A673 (cell line): ENCODE data around the gene NRTN. TPM values are rescaled to one million over a fixed set of nuclear protein-coding genes. Genes with fewer than 3 reads are reported as not detected.
"Not testable (repeated sequence)": the region's sequence is repeated elsewhere in the genome, so short reads cannot be mapped to it uniquely, and the experiment has no call there.

Experiments
- BruUV-seq: library from RNA; stranded (reverse); fragments of 400-500 nt; replicated peaks from 2 replicates; lab custom pipeline; 2021; lab: Mats Ljungman, UMichigan
- CTCF ChIA-PET: fragments of 300-600 bp; sonication (Branson Sonifier 250); formaldehyde crosslinking; loops from one replicate; lab custom pipeline; 2022; ENCODE audit warnings: antibody characterized with exemption; lab: Charles Lee
- POLR2A ChIA-PET: fragments of 300-600 bp; sonication (Branson Sonifier 250); formaldehyde crosslinking; loops from one replicate; lab custom pipeline; 2022; ENCODE audit warnings: antibody characterized with exemption; ENCODE audit not compliant: low non-redundant PET; lab: Charles Lee
- DNase-seq: peaks from one replicate; pipeline ENCODE4 v3.0.0-alpha.2; 2015; ENCODE audit warnings: low spot score
- H3K27ac ChIP-seq: fragments of 200-600 bp; sonication (generic); 2 replicates; pipeline ENCODE4 v1.5.1; 2016; ENCODE audit warnings: mixed run types, low read depth, mild to moderate bottlenecking, mixed read lengths, antibody characterized with exemption, low read length; ENCODE audit not compliant: poor library complexity, severe bottlenecking
- H3K27me3 ChIP-seq: fragments of 200-600 bp; sonication (generic); replicated peaks from 2 replicates; pipeline ENCODE4 v1.6.1; 2017; ENCODE audit warnings: mixed run types, low read depth, mild to moderate bottlenecking, mixed read lengths, antibody characterized with exemption, low read length; ENCODE audit not compliant: insufficient read depth, poor library complexity
- H3K36me3 ChIP-seq: fragments of 200-600 bp; sonication (generic); 2 replicates; pipeline ENCODE4 v1.6.1; 2016; ENCODE audit warnings: mixed run types, mild to moderate bottlenecking, mixed read lengths, antibody characterized with exemption, low read length; ENCODE audit not compliant: insufficient read depth, poor library complexity, severe bottlenecking
- H3K4me1 ChIP-seq: fragments of 200-600 bp; sonication (generic); 2 replicates; pipeline ENCODE4 v1.6.1; 2017; ENCODE audit warnings: mixed run types, mild to moderate bottlenecking, mixed read lengths, antibody characterized with exemption, low read length; ENCODE audit not compliant: insufficient read depth, poor library complexity, severe bottlenecking
- H3K4me3 ChIP-seq: fragments of 200-600 bp; sonication (generic); 2 replicates; pipeline ENCODE4 v1.5.1; 2016; ENCODE audit warnings: low read depth, mixed run types, mild to moderate bottlenecking, mixed read lengths, low read length; ENCODE audit not compliant: poor library complexity, severe bottlenecking
- H3K9me3 ChIP-seq: fragments of 200-600 bp; sonication (generic); 2 replicates; pipeline ENCODE4 v1.6.1; 2016; ENCODE audit warnings: mixed run types, low read depth, mild to moderate bottlenecking, mixed read lengths, antibody characterized with exemption, low read length; ENCODE audit not compliant: poor library complexity, severe bottlenecking
- EZH2 ChIP-seq: fragments of 200-600 bp; sonication (generic); IDR thresholded peaks from 2 replicates; pipeline ENCODE4 v1.6.1; 2017; ENCODE audit warnings: borderline replicate concordance, low read depth, mild to moderate bottlenecking, mixed read lengths, antibody characterized with exemption, low read length; ENCODE audit not compliant: poor library complexity, severe bottlenecking
- intact Hi-C: fragments of 100-400 bp; cut with micrococcal nuclease; formaldehyde crosslinking; loops from one replicate; pipeline ENCODE4 v1.10.0; 2022; ENCODE audit not compliant: unreplicated experiment
- total RNA-seq: library from RNA; stranded (reverse); gene quantifications from 2 replicates; pipeline ENCODE4 v1.2.3, GENCODE V29; 2021
- TF ChIP-seq, protein P1 (sequence below): fragments of 300-800, 200-600 bp; sonication (generic); conservative IDR thresholded peaks from 2 replicates; pipeline ENCODE4 v1.5.1; 2017; ENCODE audit warnings: low read depth, mild to moderate bottlenecking, antibody characterized with exemption, low read length, moderate library complexity, mixed read lengths

The NRTN gene
- total RNA-seq, 1 experiment from 2014 or later = 1.6 TPM

DNA sequence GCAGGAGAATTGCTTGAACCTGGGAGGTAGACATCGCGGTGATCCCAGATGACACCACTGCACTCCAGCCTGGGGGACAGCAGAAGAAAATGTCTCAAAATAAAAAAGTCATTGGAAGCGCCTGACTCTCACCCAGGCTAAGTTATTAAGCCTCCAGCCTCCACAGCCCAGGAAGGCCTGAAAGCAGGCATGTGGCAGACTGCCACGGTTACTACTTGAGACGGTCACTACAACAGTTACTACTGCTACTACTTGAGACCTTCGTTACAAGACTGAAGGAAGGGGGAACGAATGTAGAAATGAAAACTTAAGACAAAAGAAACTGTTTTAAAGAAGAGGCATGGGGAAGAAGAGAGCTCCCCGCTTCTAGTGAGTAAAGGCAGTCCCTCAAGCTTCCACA is 29.9 kb upstream of the NRTN start:
- TF ChIP-seq EZH2 = no peak
- TF ChIP-seq, protein P1, sequence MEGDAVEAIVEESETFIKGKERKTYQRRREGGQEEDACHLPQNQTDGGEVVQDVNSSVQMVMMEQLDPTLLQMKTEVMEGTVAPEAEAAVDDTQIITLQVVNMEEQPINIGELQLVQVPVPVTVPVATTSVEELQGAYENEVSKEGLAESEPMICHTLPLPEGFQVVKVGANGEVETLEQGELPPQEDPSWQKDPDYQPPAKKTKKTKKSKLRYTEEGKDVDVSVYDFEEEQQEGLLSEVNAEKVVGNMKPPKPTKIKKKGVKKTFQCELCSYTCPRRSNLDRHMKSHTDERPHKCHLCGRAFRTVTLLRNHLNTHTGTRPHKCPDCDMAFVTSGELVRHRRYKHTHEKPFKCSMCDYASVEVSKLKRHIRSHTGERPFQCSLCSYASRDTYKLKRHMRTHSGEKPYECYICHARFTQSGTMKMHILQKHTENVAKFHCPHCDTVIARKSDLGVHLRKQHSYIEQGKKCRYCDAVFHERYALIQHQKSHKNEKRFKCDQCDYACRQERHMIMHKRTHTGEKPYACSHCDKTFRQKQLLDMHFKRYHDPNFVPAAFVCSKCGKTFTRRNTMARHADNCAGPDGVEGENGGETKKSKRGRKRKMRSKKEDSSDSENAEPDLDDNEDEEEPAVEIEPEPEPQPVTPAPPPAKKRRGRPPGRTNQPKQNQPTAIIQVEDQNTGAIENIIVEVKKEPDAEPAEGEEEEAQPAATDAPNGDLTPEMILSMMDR = no peak
- no peak for DNase-seq
- Histone ChIP-seq H3K36me3 (no peaks in the 10 kb centered on the region), H3K27me3 (no peaks in the 10 kb centered on the region), H3K4me3 (no peak overlapping the region), H3K27ac (no peak overlapping the region), H3K4me1 (peaks cover 5% of the 10 kb centered on the region), H3K9me3 (no peaks in the 10 kb centered on the region)
- ChIA-PET POLR2A (no interaction called here), CTCF (interaction anchor here (1.2 kb wide), 1 partner anchor 247 kb away, joined by 4 read pairs; no protein-coding TSS in a partner anchor)
- no TSS peak for BruUV-seq
- intact Hi-C loops = no loop called here

DNA sequence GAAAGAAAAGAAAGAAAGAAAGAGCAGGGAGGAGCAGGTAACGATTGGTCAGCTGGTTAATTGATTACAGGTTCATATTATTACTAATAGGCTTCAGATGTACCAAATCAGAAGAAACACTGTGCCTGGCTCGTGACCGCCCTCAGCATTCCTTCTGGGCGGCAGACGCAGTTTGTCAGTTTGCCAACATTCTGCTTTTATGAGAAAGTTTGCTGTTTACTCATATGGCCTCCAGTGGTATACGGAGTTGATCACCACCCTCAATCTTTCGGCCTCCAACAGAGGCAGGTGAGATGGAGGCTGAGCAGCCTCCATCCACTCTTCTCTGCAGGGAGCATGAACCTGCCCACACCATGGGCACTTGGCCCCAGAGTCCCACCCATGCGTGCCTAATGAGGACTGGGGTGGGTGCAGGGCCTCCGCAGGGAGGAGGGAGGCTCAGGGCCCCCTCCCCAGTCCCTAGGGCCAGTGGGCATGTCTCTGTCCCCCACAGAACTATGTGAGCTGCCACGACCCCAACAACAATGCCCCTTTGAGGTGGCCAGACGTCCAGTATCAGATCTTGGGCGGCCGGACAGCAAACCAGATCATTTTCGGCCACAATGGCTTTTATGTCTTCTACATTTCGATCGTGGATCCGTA is 29.1 kb upstream of the NRTN start:
- ChIA-PET POLR2A (no interaction called here), CTCF (no interaction called here)
- BruUV-seq = no TSS peak
- intact Hi-C loops = no loop called here
- H3K4me1 ChIP-seq = peaks cover 5% of the 10 kb centered on the region
- H3K27ac ChIP-seq = no peak overlapping the region
- no peaks in the 10 kb centered on the region for H3K27me3 ChIP-seq
- no peak overlapping the region for H3K4me3 ChIP-seq
- no peaks in the 10 kb centered on the region for H3K9me3 ChIP-seq
- peak; percentile 31 for DNase-seq
- TF ChIP-seq, protein P1 = no peak
- TF ChIP-seq EZH2 = no peak
- no peaks in the 10 kb centered on the region for H3K36me3 ChIP-seq

DNA sequence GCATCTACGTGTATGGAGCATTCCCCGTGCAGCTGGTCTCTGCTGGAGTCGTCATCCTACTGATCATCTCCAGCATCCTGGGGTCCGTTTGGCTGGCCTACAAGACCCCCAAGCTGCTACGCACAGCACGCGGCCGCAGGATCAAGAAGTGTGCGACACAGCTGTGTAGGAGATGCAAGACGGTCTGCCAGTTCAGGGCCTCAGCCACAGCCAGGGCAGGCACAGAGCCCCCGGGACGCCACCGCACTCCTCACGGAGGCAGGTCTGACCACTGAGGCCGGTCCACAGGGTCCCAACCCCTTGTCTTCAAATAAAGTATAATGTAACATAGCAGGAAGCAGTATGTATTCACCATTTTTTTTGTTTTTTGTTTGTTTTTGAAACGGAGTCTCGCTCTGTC is 26.5 kb upstream of the NRTN start:
- no peak overlapping the region for H3K27ac ChIP-seq
- H3K27me3 ChIP-seq = no peaks in the 10 kb centered on the region
- no peak for TF ChIP-seq EZH2
- TF ChIP-seq, protein P1 = no peak
- no TSS peak for BruUV-seq
- intact Hi-C loops = no loop called here
- no peak overlapping the region for H3K4me3 ChIP-seq
- DNase-seq = no peak
- ChIA-PET POLR2A (no interaction called here), CTCF (no interaction called here)
- H3K4me1 ChIP-seq = peaks cover 4% of the 10 kb centered on the region
- no peaks in the 10 kb centered on the region for H3K9me3 ChIP-seq
- no peaks in the 10 kb centered on the region for H3K36me3 ChIP-seq

DNA sequence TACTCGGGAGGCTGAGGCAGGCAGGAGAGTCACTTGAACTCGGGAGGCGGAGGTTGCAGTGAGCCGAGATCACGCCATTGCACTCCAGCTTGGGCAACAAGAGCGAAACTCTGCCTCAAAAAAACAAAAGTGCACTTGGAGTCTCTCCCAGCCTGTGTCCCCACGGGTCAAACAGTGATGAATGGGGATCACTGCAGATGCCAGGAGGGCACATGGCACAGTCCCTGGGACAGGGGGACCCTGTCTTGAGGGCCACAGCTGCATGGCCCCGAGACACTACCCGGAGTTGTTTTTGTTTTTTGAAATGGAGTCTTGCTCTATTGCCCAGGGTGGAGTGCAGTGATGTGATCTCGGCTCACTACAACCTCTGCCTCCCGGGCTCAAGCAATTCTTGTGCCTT is 24.0 kb upstream of the NRTN start:
- H3K4me3 ChIP-seq, H3K9me3 ChIP-seq, CTCF ChIA-PET, H3K36me3 ChIP-seq, intact Hi-C loops, DNase-seq, POLR2A ChIA-PET, H3K27ac ChIP-seq, H3K27me3 ChIP-seq, BruUV-seq, H3K4me1 ChIP-seq: not testable (repeated sequence)
